NB4 (cell line): Measurements from ENCODE around the gene JAZF1.

ENCODE experiments used
- DNase-seq: peaks from one replicate; pipeline ENCODE4 v3.0.0; 2010; ENCODE audit warnings: low read depth
- H3K4me3 ChIP-seq: one replicate; pipeline ENCODE4 v1.5.1; 2011; ENCODE audit warnings: mild to moderate bottlenecking, low read depth, low read length, moderate library complexity
- CTCF ChIP-seq: IDR thresholded peaks from one replicate; pipeline ENCODE4 v1.5.1; 2012; ENCODE audit warnings: low read depth, low read length
- MAX ChIP-seq: IDR thresholded peaks from 2 replicates; pipeline ENCODE4 v1.6.1; 2011; ENCODE audit warnings: low read depth, low read length
- MYC ChIP-seq: IDR thresholded peaks from 2 replicates; pipeline ENCODE4 v1.6.1; 2011; ENCODE audit warnings: low read depth, low read length
- POLR2A ChIP-seq: IDR thresholded peaks from 2 replicates; pipeline ENCODE4 v1.6.1; 2011; ENCODE audit warnings: mild to moderate bottlenecking; ENCODE audit not compliant: insufficient read length; ENCODE audit errors: extremely low read depth

Gene JAZF1

DNA sequence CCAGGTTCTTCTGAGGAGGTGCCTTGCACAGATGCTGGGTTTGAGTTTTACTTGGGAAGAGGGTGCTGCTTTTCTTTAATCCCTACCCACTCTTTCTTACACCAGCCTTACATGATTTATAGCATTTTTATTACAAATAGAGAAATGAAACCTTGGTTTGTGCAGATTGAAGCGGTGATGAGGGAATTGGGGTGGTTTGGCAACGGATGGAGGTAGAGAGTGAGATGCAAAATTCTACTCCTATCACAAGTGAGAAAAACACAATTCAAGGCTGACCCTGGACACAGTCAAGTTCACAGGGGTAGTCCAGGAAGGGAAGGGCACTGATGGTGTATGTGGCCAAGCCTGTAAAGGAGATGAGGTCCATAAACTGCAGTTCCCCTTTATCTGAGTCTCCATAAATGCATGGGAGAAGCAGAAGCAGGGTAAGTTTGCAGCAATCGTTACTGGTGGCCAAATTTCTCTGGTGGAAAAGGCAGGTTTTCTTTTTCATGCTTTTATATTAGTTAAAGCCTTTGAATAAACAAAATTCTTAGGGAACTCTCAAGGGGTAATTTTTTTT is 214.3 kb downstream of the JAZF1 start:
- DNase-seq: peak; percentile 27
- no peak overlapping the region for H3K4me3 ChIP-seq
- TF ChIP-seq MAX (no peak), POLR2A (no peak), CTCF (no peak), MYC (no peak)

DNA sequence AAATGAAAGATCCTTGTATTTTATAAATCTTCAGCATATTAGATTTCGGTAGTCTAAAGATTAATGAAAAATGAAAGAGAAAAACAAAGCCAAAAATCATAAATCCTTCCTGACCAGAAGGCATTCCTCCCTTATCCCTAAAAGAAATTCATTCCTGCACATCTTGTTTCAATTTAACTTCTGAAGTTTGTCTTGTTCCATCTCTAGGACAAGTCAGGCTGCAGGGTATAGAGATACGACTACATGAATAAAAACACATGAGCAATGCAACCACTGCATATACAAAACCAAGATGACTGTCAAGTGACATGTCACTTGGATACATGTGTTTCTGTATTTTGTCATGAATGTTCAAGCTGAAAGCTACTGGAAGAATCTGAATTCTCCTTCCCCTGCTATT is 214.9 kb downstream of the JAZF1 start:
- TF ChIP-seq MAX: no peak
- TF ChIP-seq CTCF: no peak
- no peak for TF ChIP-seq POLR2A
- H3K4me3 ChIP-seq: no peak overlapping the region
- DNase-seq: no peak

DNA sequence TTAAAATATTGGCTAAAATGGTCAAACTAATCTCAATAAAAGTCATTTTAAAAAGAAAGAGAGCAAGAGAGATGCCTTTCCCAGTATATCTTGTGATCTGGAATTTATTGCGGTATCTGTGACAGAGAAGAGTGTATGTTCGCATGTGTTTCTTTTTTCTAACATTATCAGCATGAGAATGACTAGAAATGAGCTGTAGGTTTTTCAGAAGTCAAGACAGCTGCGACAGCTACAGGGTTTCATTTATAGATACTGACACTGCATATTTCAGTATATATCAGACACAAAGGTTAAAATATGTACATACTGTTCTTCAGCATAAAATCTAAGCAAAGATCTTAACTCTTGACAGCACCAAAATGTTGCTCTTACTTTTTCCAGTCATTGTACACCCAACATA is 215.8 kb downstream of the JAZF1 start:
- TF ChIP-seq POLR2A (no peak), MAX (no peak), MYC (no peak), CTCF (no peak)
- H3K4me3 ChIP-seq: no peak overlapping the region
- DNase-seq: no peak

DNA sequence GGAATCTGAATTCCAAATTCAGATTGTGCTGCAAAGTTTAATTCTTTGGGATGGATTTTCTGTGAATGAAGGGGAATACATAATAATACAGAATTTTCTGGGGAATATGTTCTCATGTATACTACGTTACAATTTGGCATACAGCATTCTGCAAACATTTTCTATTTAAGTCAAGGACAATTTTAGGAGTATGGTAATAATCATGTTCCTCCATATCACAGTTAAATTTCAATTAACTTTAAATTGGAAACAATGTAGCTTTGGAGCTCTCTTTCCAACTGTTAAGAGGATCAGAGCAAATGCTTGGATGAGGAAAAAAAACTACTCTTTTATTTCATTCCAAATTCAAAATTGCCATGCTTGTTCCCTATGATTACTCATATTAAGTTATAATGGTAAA is 217.5 kb downstream of the JAZF1 start:
- no peak for DNase-seq
- H3K4me3 ChIP-seq: no peak overlapping the region
- TF ChIP-seq MAX: no peak
- TF ChIP-seq POLR2A: no peak
- TF ChIP-seq CTCF: no peak

DNA sequence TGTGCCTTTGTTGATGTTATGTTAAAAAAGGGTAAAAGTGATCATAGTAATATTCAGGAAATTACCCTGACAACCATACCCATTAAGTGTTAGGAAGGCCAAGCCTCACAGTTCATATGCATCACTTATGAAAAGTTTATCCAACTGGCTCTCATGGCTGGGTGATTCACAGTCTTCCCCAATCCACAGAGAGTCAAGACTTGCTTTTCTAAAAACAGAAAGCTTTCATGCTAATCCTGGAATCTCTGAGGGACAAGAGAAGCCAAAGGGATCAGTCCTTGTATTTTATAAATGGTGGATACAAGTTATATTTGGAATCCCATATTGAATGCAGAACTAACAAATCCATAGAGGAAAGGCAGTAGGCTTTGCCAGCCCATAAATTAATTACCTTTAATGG is 218.3 kb downstream of the JAZF1 start:
- no peak for DNase-seq
- H3K4me3 ChIP-seq: no peak overlapping the region
- TF ChIP-seq POLR2A: no peak
- no peak for TF ChIP-seq MAX
- TF ChIP-seq CTCF: no peak
- TF ChIP-seq MYC: no peak

DNA sequence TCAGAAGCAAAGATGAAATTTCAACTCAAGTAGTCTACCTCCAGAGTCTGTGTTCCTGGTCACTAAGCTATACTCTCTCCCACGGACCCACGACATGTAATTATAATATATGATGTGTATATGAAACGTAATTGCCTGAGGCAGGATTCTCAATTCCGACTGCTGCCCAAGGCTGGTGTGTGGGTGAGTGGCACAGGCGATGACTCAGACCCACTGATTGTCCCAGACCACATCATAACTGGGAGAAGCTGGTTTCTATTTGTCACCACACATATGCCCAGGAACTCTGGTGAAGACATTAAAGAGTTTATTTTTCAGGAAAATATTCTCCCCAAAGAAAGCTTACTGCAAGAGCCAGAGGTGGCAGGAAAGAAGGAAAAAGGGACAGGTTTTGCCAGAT is 219.3 kb downstream of the JAZF1 start:
- TF ChIP-seq POLR2A (no peak), MAX (no peak), MYC (no peak)
- H3K4me3 ChIP-seq: no peak overlapping the region
- DNase-seq: peak; percentile 45
